Ammon's horn (tissue), 1 donor: ENCODE data around the gene CCIN.
"Not testable (repeated sequence)": the region's sequence is repeated elsewhere in the genome, so short reads cannot be mapped to it uniquely, and the experiment has no call there.

Experiments used
- DNase-seq: peaks from one replicate; pipeline ENCODE4 v3.0.0-alpha.2; 2016; ENCODE audit warnings: low spot score

Gene CCIN

DNA sequence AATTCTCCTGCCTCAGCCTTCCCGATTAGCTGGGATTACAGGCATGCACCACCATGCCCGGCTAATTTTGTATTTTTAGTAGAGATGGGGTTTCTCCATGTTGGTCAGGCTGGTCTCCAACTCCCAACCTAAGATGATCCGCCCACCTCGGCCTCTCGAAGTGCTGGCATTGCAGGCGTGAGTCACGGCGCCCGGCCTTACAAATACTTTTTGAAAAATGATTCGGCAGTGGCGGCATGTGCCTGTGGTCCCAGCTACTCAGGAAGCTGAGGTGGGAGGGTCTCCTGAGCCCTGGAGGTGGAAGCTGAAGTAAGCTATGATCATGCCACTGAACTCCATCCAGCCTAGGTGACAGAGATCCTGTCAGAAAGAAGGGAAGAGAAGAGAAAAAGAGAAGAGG, 9.1 kb upstream of the CCIN start:
- DNase-seq = not testable (repeated sequence)

DNA sequence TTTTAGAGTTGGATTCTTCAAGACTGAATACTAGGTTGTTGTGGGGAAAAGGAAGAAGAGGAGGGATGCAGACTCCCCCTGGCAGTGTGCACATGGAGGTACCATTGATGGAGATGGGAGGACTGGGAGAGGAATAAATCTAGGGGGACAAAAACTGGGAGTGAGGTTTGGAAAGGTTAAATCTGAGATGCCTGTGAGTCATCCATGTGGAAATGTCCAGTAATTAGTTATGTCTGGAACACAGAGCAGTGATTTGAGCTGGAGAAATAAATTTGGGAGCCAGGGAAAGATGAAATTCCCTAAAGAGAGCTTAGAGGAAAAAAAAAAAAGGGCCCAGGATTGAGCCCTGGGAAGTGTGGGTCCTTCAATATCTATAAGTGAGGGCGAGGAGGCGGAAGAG, 8.0 kb upstream of the CCIN start:
- no peak for DNase-seq

- DNase-seq = no peak
Observed at GRCh38 chr9:36162211-36162738, 6.9 kb upstream of the CCIN start.

DNA sequence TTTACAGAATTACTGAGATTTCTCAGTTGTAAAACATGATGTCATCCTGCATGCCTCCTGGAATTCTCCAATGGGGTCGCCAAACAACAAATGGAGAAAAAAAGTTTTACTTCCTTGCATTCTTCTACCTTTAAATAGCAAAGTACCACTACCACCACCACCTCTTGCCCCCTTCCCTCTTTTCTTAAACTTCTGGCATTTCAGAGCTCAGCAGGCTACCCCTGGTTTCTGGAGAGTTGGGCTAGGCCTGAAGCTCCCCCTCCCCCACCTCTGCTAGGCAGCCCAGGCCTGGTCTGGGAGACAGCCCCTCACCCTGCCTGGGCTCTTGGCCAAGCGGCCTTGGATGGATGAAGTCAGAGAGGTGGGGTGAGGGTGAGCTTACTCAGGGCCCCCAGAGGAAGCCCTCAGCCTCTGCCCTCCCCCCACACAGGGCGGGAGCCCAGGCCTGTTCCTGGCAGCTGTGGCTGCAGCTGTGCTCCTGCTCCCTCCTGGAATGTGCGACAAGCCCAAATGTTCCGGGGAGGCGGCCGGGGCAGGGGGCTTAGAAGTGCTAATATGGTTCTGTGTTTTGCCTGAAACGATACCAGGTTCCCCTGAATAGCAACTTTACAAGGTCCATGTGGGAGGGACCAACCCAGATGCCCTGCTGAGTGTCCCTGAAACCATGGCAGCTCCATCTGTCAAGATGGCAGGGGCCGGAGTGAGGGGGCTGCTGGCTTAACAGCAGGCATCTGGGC, 6.0 kb upstream of the CCIN start:
- DNase-seq = peak; percentile 53

- no peak for DNase-seq
Observed at GRCh38 chr9:36163786-36164170, 5.4 kb upstream of the CCIN start.

DNA sequence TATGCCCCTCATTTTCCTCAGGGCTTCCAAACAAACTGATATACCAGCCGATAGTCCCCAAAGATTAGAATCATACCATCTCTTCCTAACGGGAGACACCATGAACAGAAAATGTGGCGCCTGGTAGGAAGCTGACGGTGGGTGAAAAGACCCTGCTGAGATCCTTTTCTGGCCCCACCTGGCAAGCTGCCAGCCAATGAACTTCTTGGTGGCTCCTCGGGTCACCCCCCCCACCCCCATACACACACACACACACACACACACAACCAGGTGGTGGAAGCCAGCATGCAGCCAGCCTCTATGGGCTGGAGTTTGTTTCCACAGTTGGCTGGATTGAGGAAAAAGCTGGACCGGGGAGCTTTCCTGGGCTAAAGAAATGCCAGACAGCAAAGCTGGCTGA, 4.8 kb upstream of the CCIN start:
- DNase-seq = no peak

DNA sequence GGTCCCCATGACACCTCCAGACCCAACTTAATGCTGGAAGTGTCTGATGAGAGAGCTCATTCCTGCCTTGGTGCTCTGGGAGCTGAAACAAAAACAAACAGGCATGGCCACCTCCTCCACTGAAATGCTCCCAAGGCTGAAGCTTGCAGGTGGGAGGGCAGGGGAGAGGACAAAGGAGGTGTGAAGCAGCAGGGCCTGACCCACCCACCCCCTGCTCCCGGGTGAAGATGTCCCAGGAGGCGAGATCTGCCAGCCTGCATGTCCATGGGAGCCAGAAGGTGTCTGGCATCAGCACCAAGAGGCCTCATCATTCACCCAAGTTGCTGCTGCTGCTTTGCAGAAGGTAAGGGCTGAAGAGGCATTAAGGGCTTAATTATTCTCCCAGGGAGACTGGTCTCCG, 4.2 kb upstream of the CCIN start:
- DNase-seq = no peak

- peak; percentile 41 for DNase-seq
Observed at GRCh38 chr9:36165826-36166167, 3.4 kb upstream of the CCIN start.

DNA sequence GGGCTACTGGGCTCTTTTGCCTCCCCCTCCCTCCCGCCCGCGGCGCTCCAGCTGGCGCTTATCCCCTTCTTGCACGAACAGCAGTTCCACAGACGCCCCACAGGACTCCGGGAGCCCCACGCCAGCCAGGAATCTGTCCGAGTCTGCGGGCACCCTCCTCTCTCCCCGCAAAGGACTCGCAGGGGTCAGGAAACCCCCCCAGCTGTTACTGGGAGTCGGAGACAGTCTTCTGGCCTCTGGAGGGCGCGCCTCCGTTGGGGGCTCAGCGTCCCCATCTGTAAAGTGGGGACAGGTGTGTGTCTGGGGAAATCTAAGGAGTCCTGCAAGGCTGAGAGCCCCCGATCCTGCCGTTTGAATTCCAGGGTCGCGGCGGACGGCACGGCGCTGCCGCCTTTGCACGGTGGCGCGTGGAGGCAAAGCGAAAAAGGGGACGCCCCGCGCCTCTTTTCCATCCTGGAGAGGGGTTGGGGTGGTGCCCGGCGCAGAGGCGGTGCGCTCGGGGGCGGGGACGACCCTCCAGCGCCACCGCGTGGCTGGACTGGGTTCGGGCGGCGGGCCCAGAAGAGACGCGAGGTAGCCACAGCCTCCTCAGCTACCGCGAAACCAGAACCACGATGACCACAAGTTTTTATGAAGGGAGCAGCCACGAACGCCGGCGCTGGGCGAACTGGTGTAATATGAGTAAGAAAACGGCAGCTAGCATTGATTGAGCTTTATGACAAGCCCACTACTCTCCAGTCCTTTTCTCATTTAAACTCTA, 2.8 kb upstream of the CCIN start:
- peak; percentile 85 for DNase-seq

- DNase-seq = no peak
Observed at GRCh38 chr9:36169708-36170107, 520 bp downstream of the CCIN start.

GRCh38 chr9:36170531-36170930, 1.3 kb downstream of the CCIN start:
- no peak for DNase-seq

- DNase-seq = no peak
Observed at GRCh38 chr9:36173861-36174260, 4.7 kb downstream of the CCIN start.

DNA sequence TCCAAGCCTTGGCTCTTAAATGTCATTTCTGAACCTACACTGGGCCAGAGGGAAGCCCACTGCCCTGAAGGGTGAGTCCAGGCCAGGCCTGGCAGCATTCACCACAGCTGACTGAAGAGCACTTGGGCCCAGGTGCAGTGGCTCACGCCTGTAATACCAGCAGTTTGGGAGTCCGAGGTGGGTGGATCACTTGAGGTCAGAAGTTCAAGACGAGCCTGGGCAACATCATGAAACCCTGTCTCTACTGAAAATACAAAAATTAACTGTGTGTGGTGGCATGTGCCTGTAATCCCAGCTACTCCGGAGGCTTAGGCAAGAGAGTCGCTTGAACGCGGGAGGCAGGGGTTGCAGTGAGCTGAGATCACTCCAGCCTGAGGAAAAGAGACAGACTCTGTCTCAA, 5.1 kb downstream of the CCIN start:
- no peak for DNase-seq

GRCh38 chr9:36174731-36175130, 5.5 kb downstream of the CCIN start:
- no peak for DNase-seq

GRCh38 chr9:36175209-36175608, 6.0 kb downstream of the CCIN start:
- DNase-seq = not testable (repeated sequence)

DNA sequence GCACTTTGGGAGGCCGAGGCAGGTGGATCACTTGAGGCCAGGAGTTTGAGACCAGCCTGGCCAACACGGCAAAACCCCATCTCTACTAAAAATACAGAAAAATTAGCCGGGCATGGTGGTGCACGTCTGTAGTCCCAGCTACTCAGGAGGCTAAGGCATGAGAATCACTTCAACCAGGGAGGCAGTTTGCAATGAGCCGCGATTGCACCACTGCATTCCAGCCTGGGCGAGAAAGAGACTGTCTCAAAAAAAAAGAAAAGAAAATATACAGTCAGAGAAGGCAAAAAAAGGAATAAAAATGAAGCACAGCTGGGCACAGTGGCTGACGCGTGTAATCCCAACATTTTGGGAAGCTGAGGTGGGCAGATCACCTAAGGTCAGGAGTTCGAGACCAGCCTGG, 7.3 kb downstream of the CCIN start:
- DNase-seq = not testable (repeated sequence)

DNA sequence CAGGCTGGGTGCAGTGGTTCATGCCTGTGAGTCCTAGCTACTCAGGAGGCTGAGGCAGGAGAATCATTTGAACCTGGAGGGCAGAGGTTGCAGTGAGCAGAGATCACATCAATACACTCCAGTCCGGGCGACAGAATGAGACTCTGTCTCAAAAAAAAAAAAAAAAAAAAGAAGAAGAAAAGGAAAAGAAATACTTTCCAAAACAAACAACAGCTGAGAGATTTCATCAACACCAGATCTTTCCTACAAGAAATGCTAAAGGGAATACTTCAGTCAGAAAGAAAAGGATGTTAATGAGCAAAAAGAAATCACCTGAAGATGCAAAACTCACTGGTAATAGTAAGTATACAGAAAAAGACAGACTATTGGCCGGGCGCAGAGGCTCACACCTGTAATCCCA, 8.4 kb downstream of the CCIN start:
- no peak for DNase-seq

DNA sequence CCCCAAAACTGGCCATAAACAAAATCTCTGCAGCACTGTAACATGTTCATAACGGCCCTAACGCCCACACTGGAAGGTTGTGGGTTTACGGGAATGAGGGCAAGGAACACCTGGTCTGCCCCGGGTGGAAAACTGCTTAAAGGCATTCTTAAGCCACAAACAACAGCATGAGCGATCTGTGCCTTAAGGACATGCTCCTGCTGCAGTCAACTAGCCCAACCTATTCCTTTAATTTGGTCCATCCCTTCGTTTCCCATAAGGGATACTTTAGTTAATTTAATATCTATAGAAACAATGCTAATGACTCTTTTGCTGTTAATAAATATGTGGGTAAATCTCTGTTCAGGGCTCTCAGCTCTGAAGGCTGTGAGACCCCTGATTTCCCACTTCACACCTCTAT, 11.1 kb downstream of the CCIN start:
- not testable (repeated sequence) for DNase-seq

DNA sequence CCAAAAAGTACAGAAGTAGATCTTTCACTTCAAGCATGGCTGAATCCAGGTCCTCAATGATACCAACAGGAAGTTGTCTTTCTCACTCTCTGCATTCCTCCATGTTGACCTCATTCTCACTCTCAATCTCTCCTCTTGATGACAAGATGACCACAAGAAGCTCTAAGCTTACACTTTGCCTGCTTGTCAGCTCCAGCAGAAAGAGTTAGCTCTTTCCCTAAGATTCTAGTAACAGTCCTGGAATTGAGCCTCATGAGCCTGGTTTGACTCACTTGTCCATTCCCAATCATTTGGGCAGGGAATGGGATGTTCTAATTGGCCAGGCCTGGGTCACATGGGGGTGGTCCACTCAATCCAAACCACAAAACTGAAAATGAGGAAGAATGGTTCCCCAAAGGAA, 18.2 kb downstream of the CCIN start:
- no peak for DNase-seq

DNA sequence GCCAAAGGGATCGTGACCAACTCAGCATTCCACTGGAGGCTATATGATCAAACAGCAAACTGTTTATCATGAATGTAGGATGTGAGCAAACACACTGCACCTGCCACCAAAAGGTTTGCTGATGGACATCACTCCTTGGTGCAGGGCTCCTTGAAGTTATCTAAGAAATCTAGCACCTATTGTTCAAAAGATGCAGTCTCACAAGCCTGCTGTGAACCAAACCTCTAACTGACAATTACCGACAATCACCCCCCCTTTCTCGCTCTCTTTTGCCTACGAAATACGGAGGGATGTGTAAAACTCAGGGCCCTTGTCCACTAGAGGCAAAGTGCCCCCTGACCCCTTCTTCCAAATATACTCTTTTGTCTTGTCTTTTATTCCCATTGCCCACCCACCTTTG, 19.0 kb downstream of the CCIN start:
- no peak for DNase-seq

DNA sequence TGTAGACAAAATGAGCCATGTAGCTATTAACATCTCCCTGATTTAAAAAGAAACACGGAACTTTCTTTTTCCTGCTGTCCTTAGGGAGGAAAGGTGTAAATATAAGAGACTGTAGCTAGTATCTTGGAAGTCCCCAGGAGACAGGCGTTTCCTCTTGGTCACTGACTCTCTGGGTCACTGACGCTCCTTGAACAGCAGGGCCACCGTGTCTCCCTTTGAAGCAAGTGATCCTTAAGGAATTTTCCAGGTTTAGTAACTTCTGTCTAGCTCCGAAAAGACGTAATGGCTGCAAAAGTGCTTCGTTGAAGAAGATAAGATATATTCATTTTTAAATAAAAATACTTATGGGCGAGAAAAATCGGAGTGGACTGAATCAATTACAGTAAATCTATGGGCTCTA, 20.8 kb downstream of the CCIN start:
- no peak for DNase-seq

GRCh38 chr9:36190388-36191289, 21.5 kb downstream of the CCIN start, which contains the start of gene CLTA:
TSS of gene CLTA (plus strand) at chr9:36190921. CDS start at chr9:36191057, 136 bp downstream.
- peak; percentile 100 for DNase-seq

GRCh38 chr9:36191290-36191645, 22.1 kb downstream of the CCIN start:
- DNase-seq = peak; percentile 45
